Endothelial cell (in vitro differentiated cells): ENCODE measurements around the gene OSBPL10. TPM values are rescaled to one million over a fixed set of nuclear protein-coding genes. Genes with fewer than 3 reads are reported as not detected.

Source experiments
- DNase-seq: peaks from one replicate; pipeline ENCODE4 v3.0.0; 2021; ENCODE audit warnings: low spot score
- H3K27ac Mint-ChIP-seq: one replicate; pipeline ENCODE4 v1.8.0; 2021; ENCODE audit warnings: mixed read lengths, inconsistent platforms; ENCODE audit not compliant: unreplicated experiment
- H3K27me3 Mint-ChIP-seq: one replicate; pipeline ENCODE4 v1.8.0; 2021; ENCODE audit warnings: mild to moderate bottlenecking, moderate library complexity, mixed read lengths, inconsistent platforms; ENCODE audit not compliant: unreplicated experiment
- H3K36me3 Mint-ChIP-seq: one replicate; pipeline ENCODE4 v1.8.0; 2021; ENCODE audit warnings: mild to moderate bottlenecking, low read depth, mixed read lengths, inconsistent platforms; ENCODE audit not compliant: unreplicated experiment
- H3K4me1 Mint-ChIP-seq: one replicate; pipeline ENCODE4 v1.8.0; 2021; ENCODE audit warnings: mild to moderate bottlenecking, mixed read lengths, inconsistent platforms; ENCODE audit not compliant: unreplicated experiment
- H3K4me3 Mint-ChIP-seq: one replicate; pipeline ENCODE4 v1.8.0; 2021; ENCODE audit warnings: mild to moderate bottlenecking, mixed read lengths, inconsistent platforms; ENCODE audit not compliant: unreplicated experiment
- H3K9me3 Mint-ChIP-seq: one replicate; pipeline ENCODE4 v1.8.0; 2021; ENCODE audit warnings: mixed read lengths, inconsistent platforms; ENCODE audit not compliant: unreplicated experiment
- total RNA-seq: library from RNA; stranded (reverse); fragmentation: NEBNext Ultra II Directional; extraction: Animal tissue kit (Norgen Biotek cat#: 25700); gene quantifications from one replicate; pipeline ENCODE4 v1.2.1, GENCODE V29; 2021; ENCODE audit not compliant: unreplicated experiment
- TF ChIP-seq, protein P1 (sequence below): fragments of 200-600 bp; sonication (generic); IDR thresholded peaks from one replicate; pipeline ENCODE4 v1.5.0; 2021; ENCODE audit warnings: antibody characterized with exemption; ENCODE audit not compliant: unreplicated experiment

OSBPL10 gene
- total RNA-seq, 1 donor from 2014 or later = 61.0 TPM

DNA sequence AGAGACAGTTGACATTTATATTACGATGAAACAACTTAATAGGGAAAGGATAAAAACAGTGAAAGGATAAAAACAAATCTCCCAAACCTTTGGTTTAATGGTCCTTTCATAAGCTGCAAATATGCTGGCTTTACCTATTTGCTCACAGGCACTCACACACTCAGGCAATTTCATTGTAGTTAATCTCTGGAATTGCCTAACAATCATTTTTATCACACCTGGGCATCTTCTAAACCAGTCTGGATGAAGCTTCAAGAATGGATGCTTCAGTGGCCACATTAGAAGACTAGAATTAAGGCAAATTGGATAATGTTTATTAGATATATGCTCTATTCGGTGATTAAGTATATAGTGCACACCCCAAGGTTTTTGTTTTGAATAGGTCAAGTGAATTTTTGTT lies 13.5 kb downstream of the OSBPL10 start:
- Mint-ChIP-seq H3K9me3 (no peaks in the 10 kb centered on the region), H3K4me3 (no peak overlapping the region), H3K27me3 (peaks cover 2% of the 10 kb centered on the region), H3K27ac (no peak overlapping the region), H3K4me1 (peaks cover 41% of the 10 kb centered on the region), H3K36me3 (peaks cover 3% of the 10 kb centered on the region)
- no peak for DNase-seq
- TF ChIP-seq, protein P1, sequence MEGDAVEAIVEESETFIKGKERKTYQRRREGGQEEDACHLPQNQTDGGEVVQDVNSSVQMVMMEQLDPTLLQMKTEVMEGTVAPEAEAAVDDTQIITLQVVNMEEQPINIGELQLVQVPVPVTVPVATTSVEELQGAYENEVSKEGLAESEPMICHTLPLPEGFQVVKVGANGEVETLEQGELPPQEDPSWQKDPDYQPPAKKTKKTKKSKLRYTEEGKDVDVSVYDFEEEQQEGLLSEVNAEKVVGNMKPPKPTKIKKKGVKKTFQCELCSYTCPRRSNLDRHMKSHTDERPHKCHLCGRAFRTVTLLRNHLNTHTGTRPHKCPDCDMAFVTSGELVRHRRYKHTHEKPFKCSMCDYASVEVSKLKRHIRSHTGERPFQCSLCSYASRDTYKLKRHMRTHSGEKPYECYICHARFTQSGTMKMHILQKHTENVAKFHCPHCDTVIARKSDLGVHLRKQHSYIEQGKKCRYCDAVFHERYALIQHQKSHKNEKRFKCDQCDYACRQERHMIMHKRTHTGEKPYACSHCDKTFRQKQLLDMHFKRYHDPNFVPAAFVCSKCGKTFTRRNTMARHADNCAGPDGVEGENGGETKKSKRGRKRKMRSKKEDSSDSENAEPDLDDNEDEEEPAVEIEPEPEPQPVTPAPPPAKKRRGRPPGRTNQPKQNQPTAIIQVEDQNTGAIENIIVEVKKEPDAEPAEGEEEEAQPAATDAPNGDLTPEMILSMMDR = no peak

DNA sequence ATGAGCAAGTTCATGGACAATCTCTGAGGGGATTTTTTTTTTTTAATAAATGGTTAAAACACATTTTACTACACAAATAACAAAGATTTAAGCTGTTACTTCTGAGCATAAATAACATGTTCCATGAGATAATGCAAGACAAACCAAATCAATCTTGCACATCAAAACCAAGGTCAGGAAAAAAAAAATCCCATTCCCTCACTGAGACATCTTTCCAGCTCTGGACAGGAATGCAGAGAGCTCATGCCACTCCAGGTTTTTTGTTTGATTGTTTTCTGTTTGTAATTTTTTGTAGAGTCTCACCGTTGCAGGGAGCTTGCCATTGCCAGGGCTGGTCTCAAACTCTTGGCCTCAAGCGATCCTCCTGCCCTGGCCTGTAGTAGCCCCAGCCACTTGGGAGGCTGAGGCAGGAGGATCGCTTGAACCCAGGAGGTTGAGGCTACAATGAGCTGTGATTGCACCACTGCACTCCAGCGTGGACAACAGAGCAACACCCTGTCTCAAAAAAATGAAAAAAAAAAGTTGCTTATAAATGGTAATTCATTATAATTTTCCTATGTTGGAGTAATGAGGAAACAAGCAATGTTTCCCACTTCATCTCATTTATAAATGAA lies 14.0 kb downstream of the OSBPL10 start:
- no peak for DNase-seq
- Mint-ChIP-seq H3K9me3 (no peaks in the 10 kb centered on the region), H3K27me3 (no peaks in the 10 kb centered on the region), H3K4me1 (peaks cover 37% of the 10 kb centered on the region), H3K27ac (no peak overlapping the region), H3K4me3 (no peak overlapping the region), H3K36me3 (no peaks in the 10 kb centered on the region)
- TF ChIP-seq, protein P1 = no peak

DNA sequence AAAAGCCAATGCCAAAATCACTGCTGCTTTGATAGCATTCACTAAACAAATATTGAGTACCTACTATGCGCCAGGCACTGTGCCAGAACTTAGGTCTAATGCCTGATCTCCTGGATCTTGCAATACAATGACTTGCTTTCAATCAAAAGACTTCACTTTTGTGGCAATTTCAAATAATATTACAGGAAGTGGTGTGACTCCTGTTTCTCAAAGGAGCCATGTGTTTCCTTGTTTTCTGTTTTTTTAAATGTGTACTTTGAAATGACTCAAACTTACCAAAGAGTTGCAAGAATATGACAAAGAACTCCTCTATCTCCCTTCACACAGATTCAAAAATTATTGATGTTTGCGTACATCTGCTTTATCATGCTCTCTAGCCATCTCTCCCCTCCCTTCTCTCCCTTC lies 18.3 kb downstream of the OSBPL10 start:
- TF ChIP-seq, protein P1 = no peak
- no peaks in the 10 kb centered on the region for H3K36me3 Mint-ChIP-seq
- peaks cover 43% of the 10 kb centered on the region for H3K4me1 Mint-ChIP-seq
- no peaks in the 10 kb centered on the region for H3K9me3 Mint-ChIP-seq
- no peaks in the 10 kb centered on the region for H3K27me3 Mint-ChIP-seq
- no peak overlapping the region for H3K4me3 Mint-ChIP-seq
- DNase-seq = no peak
- no peak overlapping the region for H3K27ac Mint-ChIP-seq

DNA sequence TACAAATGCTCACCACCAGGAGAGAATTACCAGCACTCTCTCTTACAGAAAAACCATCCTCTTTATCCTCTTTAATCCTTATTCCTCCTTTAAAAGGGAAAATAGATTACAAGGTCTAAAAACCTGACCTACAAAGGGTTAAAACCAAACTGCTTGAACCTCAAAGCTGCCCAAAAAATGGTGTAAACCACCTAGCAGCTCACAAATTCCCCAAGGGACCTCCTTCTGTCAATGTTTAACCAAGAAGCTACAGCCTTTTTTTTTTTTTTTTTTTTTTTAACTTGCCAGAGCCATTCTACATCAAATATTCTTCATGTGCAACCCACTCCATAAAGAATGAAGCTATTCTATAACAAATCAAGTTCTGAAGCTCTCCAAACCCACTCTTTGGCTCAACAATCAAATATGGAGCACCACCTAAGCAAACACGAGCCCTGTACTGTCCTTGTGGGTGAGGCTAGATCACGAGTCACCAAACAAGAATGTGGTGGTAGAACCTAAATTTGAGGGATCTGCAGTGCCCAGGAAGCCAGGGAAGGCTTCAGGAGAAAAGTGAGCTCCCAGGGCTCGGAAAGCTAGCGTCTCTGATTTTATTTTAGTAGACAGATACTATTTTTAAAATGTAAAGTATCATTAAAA lies 20.1 kb downstream of the OSBPL10 start:
- TF ChIP-seq, protein P1 = no peak
- Mint-ChIP-seq H3K27me3 (no peaks in the 10 kb centered on the region), H3K4me3 (no peak overlapping the region), H3K36me3 (peaks cover 2% of the 10 kb centered on the region), H3K4me1 (peaks cover 42% of the 10 kb centered on the region), H3K27ac (peak overlapping the region; percentile 2), H3K9me3 (no peaks in the 10 kb centered on the region)
- no peak for DNase-seq

DNA sequence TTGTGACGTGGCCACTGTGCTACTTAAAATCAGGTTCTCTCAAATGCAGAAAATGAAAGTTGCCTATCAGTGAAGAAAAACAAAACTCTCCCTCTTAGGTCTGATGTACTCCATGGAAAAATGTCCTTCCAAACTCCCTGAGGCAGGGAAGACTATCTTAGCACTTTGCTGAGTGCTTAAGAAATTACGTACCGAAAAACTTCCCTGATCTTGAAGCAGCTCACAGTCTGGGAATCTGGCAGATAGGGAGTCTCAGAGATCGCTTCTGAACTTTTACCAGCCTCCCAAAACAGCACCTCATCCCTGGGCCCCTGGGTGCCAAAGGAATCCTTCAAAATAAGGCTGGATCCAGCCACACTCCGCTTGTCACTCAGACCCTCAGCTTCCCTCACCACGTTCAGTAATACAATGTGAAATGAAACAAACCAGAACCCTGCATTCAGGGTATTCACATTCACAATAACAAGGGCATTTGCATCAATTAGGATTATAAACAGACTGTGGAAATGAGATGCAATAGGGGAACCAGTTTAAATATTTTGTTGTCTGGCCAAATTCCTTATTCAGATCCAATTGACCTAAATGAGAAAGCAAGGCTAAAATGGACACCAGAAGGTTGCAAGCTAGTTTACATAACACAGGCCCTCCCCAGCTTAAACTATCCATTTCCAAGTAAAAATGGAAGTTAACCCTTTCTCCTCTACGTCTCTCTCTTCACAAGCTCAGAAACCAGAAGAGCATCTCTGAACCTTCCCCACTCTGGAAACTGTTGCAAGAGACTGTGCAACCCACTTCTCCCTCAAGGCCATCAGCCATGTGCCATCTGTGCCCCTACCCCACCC lies 20.9 kb downstream of the OSBPL10 start:
- TF ChIP-seq, protein P1 = no peak
- peaks cover 42% of the 10 kb centered on the region for H3K4me1 Mint-ChIP-seq

More for the DNA sequence above, 20.9 kb downstream of the OSBPL10 start:
- no peak overlapping the region for H3K4me3 Mint-ChIP-seq
- H3K9me3 Mint-ChIP-seq = no peaks in the 10 kb centered on the region
- H3K27me3 Mint-ChIP-seq = no peaks in the 10 kb centered on the region
- H3K36me3 Mint-ChIP-seq = peaks cover 8% of the 10 kb centered on the region
- peak overlapping the region; percentile 2 for H3K27ac Mint-ChIP-seq
- no peak for DNase-seq
